Measurements from ENCODE around the gene ITGBL1.

DNA sequence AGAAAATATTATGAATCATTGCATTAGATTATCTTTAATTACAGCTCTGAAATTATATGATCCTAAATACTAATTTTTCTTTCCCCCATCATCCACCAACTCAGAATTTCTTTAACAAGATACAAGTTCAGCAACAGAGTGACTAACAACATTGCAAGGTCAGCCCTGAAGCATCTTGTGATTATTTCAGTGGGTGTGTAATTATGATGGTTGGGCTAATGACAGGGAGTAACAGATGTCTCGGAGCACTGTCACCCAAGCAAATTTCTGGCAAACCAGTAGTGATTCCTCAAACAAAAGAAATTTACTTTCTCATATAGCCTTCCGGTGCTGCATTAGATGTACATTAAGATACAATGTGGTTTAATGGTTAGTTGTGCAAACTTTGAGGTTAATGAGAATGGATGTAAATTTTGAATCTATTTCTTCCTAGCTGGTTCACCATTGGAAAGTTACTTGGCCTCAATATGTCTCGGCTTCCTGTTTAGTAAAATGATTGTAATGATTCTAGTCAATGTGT is 238.9 kb downstream of the ITGBL1 start:
- TF ChIP-seq, protein P1, sequence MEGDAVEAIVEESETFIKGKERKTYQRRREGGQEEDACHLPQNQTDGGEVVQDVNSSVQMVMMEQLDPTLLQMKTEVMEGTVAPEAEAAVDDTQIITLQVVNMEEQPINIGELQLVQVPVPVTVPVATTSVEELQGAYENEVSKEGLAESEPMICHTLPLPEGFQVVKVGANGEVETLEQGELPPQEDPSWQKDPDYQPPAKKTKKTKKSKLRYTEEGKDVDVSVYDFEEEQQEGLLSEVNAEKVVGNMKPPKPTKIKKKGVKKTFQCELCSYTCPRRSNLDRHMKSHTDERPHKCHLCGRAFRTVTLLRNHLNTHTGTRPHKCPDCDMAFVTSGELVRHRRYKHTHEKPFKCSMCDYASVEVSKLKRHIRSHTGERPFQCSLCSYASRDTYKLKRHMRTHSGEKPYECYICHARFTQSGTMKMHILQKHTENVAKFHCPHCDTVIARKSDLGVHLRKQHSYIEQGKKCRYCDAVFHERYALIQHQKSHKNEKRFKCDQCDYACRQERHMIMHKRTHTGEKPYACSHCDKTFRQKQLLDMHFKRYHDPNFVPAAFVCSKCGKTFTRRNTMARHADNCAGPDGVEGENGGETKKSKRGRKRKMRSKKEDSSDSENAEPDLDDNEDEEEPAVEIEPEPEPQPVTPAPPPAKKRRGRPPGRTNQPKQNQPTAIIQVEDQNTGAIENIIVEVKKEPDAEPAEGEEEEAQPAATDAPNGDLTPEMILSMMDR (IDR thresholded peaks at IDR 0.05; ENCODE audit: low read length), result no peak
- TF ChIP-seq EZH2 (optimal IDR thresholded peaks at IDR 0.05; ENCODE audit: low read depth, low read length), result no peak

All from MM.1S (cell line).